ENCODE results near the gene TMEM135. TPM values are rescaled to one million over a fixed set of nuclear protein-coding genes. Genes with fewer than 3 reads are reported as not detected.
"Not testable (repeated sequence)": the region's sequence is repeated elsewhere in the genome, so short reads cannot be mapped to it uniquely, and the experiment has no call there.

Gene TMEM135
- total RNA-seq, 1 donor from 2014 or later = 33.9 TPM

- Mint-ChIP-seq H3K27me3 (no peaks in the 10 kb centered on the region), H3K36me3 (peaks cover 18% of the 10 kb centered on the region), H3K4me3 (no peak overlapping the region), H3K27ac (no peak overlapping the region), H3K4me1 (ENCODE audit: unreplicated experiment) (no peaks in the 10 kb centered on the region), H3K9me3 (no peaks in the 10 kb centered on the region)
- no peak for DNase-seq (ENCODE audit: extremely low spot score, unreplicated experiment)
- TF ChIP-seq, protein P1, sequence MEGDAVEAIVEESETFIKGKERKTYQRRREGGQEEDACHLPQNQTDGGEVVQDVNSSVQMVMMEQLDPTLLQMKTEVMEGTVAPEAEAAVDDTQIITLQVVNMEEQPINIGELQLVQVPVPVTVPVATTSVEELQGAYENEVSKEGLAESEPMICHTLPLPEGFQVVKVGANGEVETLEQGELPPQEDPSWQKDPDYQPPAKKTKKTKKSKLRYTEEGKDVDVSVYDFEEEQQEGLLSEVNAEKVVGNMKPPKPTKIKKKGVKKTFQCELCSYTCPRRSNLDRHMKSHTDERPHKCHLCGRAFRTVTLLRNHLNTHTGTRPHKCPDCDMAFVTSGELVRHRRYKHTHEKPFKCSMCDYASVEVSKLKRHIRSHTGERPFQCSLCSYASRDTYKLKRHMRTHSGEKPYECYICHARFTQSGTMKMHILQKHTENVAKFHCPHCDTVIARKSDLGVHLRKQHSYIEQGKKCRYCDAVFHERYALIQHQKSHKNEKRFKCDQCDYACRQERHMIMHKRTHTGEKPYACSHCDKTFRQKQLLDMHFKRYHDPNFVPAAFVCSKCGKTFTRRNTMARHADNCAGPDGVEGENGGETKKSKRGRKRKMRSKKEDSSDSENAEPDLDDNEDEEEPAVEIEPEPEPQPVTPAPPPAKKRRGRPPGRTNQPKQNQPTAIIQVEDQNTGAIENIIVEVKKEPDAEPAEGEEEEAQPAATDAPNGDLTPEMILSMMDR (conservative IDR thresholded peaks at IDR 0.05) = no peak
Observed at GRCh38 chr11:87101956-87102580, 64.3 kb downstream of the TMEM135 start.

- not testable (repeated sequence) for H3K9me3 Mint-ChIP-seq; H3K4me3 Mint-ChIP-seq; H3K27me3 Mint-ChIP-seq; H3K4me1 Mint-ChIP-seq (ENCODE audit: unreplicated experiment); H3K27ac Mint-ChIP-seq; DNase-seq (ENCODE audit: extremely low spot score, unreplicated experiment)
- H3K36me3 Mint-ChIP-seq = peaks cover 18% of the 10 kb centered on the region
Observed at GRCh38 chr11:87105826-87106225, 68.1 kb downstream of the TMEM135 start.

DNA sequence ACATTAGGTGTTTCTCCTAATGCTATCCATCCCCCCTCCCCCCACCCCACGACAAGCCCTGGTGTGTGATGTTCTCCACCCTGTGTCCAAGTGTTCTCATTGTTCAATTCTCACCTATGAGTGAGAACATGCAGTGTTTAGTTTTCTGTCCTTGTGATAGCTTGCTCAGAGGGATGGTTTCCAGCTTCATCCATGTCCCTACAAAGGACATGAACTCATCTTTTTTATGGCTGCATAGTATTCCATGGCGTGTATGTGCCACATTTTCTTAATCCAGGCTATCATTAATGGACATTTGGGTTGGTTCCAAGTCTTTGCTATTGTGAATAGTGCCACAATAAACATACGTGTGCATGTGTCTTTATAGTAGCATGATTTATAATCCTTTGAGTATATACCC, 69.6 kb downstream of the TMEM135 start:
- H3K27ac Mint-ChIP-seq; H3K4me1 Mint-ChIP-seq (ENCODE audit: unreplicated experiment); H3K27me3 Mint-ChIP-seq; DNase-seq (ENCODE audit: extremely low spot score, unreplicated experiment); H3K9me3 Mint-ChIP-seq; H3K4me3 Mint-ChIP-seq: not testable (repeated sequence)
- peaks cover 15% of the 10 kb centered on the region for H3K36me3 Mint-ChIP-seq

GRCh38 chr11:87110443-87111131, 72.9 kb downstream of the TMEM135 start:
- Mint-ChIP-seq H3K27me3 (no peaks in the 10 kb centered on the region), H3K4me1 (ENCODE audit: unreplicated experiment) (peaks cover 4% of the 10 kb centered on the region), H3K9me3 (peaks cover 5% of the 10 kb centered on the region), H3K4me3 (no peak overlapping the region), H3K27ac (no peak overlapping the region), H3K36me3 (peaks cover 14% of the 10 kb centered on the region)
- DNase-seq (ENCODE audit: extremely low spot score, unreplicated experiment) = no peak
- TF ChIP-seq, protein P1 (conservative IDR thresholded peaks at IDR 0.05) = no peak

- DNase-seq (ENCODE audit: extremely low spot score, unreplicated experiment) = no peak
- Mint-ChIP-seq H3K4me3 (no peak overlapping the region), H3K4me1 (ENCODE audit: unreplicated experiment) (peaks cover 4% of the 10 kb centered on the region), H3K27me3 (no peaks in the 10 kb centered on the region), H3K9me3 (peaks cover 8% of the 10 kb centered on the region), H3K36me3 (peaks cover 11% of the 10 kb centered on the region), H3K27ac (no peak overlapping the region)
- TF ChIP-seq, protein P1 (conservative IDR thresholded peaks at IDR 0.05) = no peak
Observed at GRCh38 chr11:87114093-87114492, 76.4 kb downstream of the TMEM135 start.

GRCh38 chr11:87116185-87116584, 78.5 kb downstream of the TMEM135 start:
- H3K27ac Mint-ChIP-seq = no peak overlapping the region
- no peak for DNase-seq (ENCODE audit: extremely low spot score, unreplicated experiment)
- H3K36me3 Mint-ChIP-seq = peaks cover 15% of the 10 kb centered on the region
- H3K4me1 Mint-ChIP-seq (ENCODE audit: unreplicated experiment) = peaks cover 4% of the 10 kb centered on the region
- peaks cover 8% of the 10 kb centered on the region for H3K9me3 Mint-ChIP-seq
- no peak overlapping the region for H3K4me3 Mint-ChIP-seq
- H3K27me3 Mint-ChIP-seq = no peaks in the 10 kb centered on the region
- TF ChIP-seq, protein P1 (conservative IDR thresholded peaks at IDR 0.05) = no peak

Measured in type B pancreatic cell (in vitro differentiated cells).